MV-4-11 (cell line): ENCODE results near the gene EP400.

Experiments used
- DNase-seq: peaks from one replicate; lab custom pipeline; 2025; lab: John Stamatoyannopoulos, UW

EP400 gene

GRCh38 chr12:132123970-132124765 is 174.4 kb downstream of the EP400 start:
- DNase-seq: no peak

- no peak for DNase-seq
These were observed 175.2 kb downstream of the EP400 start for GRCh38 chr12:132124766-132125425.

- no peak for DNase-seq
These were observed 176.0 kb downstream of the EP400 start for GRCh38 chr12:132125736-132126135.

GRCh38 chr12:132127041-132127440 is 177.3 kb downstream of the EP400 start:
- no peak for DNase-seq

- DNase-seq: no peak
These were observed 179.3 kb downstream of the EP400 start for GRCh38 chr12:132129007-132129406.

- no peak for DNase-seq
These were observed 180.9 kb downstream of the EP400 start for GRCh38 chr12:132130690-132131089.
